GM10847 (cell line): ENCODE measurements around the gene ITGA11.

Source experiments
- POLR2A ChIP-seq: IDR thresholded peaks from 2 replicates; pipeline ENCODE4 v1.6.1; 2011; ENCODE audit not compliant: insufficient read length; ENCODE audit errors: extremely low read depth

Gene ITGA11

GRCh38 chr15:68252925-68253534 lies 178.9 kb downstream of the ITGA11 start:
- no peak for TF ChIP-seq POLR2A

DNA sequence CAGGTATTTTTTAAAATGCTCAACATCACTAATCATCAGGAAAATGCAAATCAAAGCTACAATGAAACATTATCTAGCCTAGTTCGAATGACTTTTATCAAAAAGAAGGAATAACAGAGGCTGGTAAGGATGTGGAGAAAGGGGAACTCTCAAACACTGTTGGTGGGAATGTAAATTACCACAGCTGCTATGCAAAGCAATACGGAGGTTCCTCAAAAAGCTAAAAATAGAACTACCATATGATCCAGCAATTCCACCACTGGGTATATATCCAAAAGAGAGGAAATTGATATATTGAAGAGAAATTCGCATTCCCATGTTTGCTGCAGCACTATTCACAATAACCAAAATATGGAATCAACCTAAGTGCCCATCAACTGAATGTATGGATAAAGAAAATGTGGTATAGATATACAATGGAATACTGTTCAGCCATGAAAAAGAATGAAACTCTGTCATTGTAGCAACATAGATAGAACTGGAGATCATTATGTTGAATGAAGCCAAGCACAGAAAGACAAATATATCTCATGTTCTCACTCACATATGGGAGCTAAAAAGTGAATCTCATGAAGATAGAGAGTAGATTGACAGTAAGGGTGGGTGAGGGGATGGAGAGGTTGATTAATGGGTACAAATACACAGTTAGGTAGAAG lies 182.8 kb downstream of the ITGA11 start:
- TF ChIP-seq POLR2A: no peak
